Measurements from ENCODE around the gene ATG16L1. TPM values are rescaled to one million over a fixed set of nuclear protein-coding genes. Genes with fewer than 3 reads are reported as not detected.

Gene ATG16L1
- total RNA-seq, 2 donors from 2014 or later = 58.3 to 67.7 TPM

DNA sequence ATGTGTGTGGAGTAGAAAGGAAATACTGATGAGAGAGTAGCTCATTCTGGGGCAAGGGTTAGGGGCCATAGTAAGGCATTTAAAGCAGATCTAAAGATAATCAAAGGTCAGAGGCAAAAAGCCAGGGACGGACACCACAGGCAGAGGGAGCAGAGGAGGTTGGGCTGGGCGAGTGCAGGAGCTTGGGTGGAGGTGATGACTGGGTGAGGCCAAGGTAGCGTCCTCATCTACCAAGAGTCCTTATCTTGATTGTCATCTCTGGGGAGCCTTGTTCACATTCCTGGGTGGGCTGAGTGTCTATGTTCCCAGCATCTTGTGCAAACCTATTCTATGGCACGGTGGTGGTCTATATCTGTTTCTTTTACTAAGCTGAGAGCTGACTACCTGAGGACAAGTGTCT is 30.1 kb downstream of the ATG16L1 start:
- Histone ChIP-seq H3K36me3 (peaks cover 0 to 13% of the 10 kb centered on the region in 2 donors), H3K27me3 (replicated peaks; ENCODE audit: insufficient read depth) (no peaks in the 10 kb centered on the region), H3K4me1 (replicated peaks) (no peaks in the 10 kb centered on the region), H3K4me3 (no peak overlapping the region), H3K27ac (peak overlapping the region; percentile 63 to 74), H3K9me3 (no peaks in the 10 kb centered on the region)
- DNase-seq (ENCODE audit: low spot score) = no peak
- WGBS = 88% methylated on average over 4 of the region's 4 CpGs
- intact Hi-C loops (cut with DNase I) = no loop called here
- TF ChIP-seq, protein P1, sequence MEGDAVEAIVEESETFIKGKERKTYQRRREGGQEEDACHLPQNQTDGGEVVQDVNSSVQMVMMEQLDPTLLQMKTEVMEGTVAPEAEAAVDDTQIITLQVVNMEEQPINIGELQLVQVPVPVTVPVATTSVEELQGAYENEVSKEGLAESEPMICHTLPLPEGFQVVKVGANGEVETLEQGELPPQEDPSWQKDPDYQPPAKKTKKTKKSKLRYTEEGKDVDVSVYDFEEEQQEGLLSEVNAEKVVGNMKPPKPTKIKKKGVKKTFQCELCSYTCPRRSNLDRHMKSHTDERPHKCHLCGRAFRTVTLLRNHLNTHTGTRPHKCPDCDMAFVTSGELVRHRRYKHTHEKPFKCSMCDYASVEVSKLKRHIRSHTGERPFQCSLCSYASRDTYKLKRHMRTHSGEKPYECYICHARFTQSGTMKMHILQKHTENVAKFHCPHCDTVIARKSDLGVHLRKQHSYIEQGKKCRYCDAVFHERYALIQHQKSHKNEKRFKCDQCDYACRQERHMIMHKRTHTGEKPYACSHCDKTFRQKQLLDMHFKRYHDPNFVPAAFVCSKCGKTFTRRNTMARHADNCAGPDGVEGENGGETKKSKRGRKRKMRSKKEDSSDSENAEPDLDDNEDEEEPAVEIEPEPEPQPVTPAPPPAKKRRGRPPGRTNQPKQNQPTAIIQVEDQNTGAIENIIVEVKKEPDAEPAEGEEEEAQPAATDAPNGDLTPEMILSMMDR (IDR thresholded peaks at IDR 0.05) = no peak
- TF ChIP-seq POLR2A (IDR thresholded peaks at IDR 0.05) = no peak
- TF ChIP-seq POLR2AphosphoS5 (IDR thresholded peaks at IDR 0.05) = no peak

DNA sequence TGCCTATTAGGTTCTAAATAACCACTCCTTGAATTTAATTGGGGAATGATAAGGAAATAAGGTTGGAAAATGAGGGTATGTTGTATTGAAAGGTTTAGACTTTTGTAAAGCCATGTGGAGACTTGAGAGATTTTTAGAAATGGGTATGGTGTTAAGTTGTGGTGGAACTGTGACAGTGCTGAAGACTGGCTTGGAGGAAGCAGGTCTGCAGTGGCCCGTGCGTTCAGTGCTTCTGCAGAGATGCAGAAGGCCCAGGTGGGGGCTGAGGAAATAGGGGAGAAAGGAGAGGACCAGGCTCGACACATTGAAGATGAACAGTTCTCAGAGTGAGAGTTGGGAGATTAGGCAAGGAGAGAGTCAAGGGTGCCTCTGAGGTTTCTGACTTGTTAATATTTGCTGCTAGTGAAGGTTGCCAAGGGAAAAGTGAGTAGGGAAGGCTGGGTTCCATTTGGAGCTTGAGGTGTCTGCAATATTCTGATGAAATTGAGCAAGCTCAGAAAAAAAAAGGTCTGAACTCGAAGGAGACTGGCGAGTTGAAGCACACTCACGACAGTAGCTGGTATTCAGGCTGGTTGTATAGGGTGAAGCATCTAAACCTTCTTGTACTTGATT is 30.6 kb downstream of the ATG16L1 start:
- Histone ChIP-seq H3K36me3 (peaks cover 0 to 13% of the 10 kb centered on the region in 2 donors), H3K27me3 (replicated peaks; ENCODE audit: insufficient read depth) (no peaks in the 10 kb centered on the region), H3K27ac (peak overlapping the region; percentile 63 to 74), H3K4me1 (replicated peaks) (no peaks in the 10 kb centered on the region), H3K4me3 (no peak overlapping the region), H3K9me3 (no peaks in the 10 kb centered on the region)
- intact Hi-C loops (cut with DNase I) = no loop called here
- 87% methylated on average over 6 of the region's 6 CpGs for WGBS
- TF ChIP-seq POLR2A (IDR thresholded peaks at IDR 0.05) = no peak
- TF ChIP-seq, protein P1 (IDR thresholded peaks at IDR 0.05) = no peak
- TF ChIP-seq POLR2AphosphoS5 (IDR thresholded peaks at IDR 0.05) = no peak
- no peak for DNase-seq (ENCODE audit: low spot score)

DNA sequence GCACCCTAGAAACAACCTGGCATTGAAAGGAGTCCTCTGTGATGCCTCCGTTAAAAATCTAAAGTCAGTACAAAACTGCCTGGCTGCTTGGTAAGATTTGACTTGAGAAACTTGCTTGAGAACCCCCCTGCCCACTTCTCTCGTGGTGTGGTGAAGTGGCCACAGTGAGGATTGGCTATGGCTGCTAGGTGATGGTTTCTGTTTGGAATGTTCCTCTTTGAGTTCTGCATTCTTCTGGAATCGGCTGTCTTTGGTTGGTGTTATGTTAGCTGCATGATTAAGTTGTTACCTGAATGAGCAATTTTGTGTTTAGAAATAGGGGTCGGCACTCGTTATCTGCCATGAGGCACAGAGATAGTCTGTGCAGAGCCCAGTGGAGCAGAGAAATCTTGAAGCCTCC is 34.4 kb downstream of the ATG16L1 start:
- no peak for DNase-seq (ENCODE audit: low spot score)
- Histone ChIP-seq H3K4me1 (replicated peaks) (peaks cover 4% of the 10 kb centered on the region), H3K27ac (peak overlapping the region; percentile 85 to 89), H3K9me3 (no peaks in the 10 kb centered on the region), H3K4me3 (no peak overlapping the region), H3K36me3 (peaks cover 0 to 15% of the 10 kb centered on the region in 2 donors), H3K27me3 (replicated peaks; ENCODE audit: insufficient read depth) (no peaks in the 10 kb centered on the region)
- no peak for TF ChIP-seq POLR2A (IDR thresholded peaks at IDR 0.05)
- TF ChIP-seq, protein P1 (IDR thresholded peaks at IDR 0.05) = no peak
- no peak for TF ChIP-seq POLR2AphosphoS5 (IDR thresholded peaks at IDR 0.05)
- 83% methylated on average over 5 of the region's 5 CpGs for WGBS
- intact Hi-C loops (cut with DNase I) = no loop called here

DNA sequence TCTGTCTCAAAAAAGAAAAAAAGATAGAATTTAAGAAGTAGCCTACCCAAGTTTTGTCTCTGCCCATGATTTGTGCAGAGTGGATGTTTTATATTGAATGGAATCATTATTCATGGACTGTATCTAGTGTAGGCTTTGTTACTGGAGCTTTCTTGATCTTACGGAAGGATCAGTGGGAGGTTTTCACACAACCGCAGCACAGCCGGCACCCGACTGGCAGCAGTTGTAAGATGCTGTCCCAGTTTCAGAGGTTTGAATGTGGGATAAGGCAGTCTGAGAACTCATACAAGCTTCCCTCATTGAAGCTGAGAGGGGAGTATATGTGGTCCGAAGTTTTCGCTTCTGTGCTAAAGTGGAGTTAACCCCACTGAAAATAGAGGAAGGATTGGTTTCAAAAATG is 36.4 kb downstream of the ATG16L1 start:
- H3K4me1 ChIP-seq (replicated peaks) = peaks cover 8% of the 10 kb centered on the region
- no peak for TF ChIP-seq POLR2AphosphoS5 (IDR thresholded peaks at IDR 0.05)
- no peak for TF ChIP-seq POLR2A (IDR thresholded peaks at IDR 0.05)
- TF ChIP-seq, protein P1 (IDR thresholded peaks at IDR 0.05) = no peak
- H3K27me3 ChIP-seq (replicated peaks; ENCODE audit: insufficient read depth) = no peaks in the 10 kb centered on the region
- H3K4me3 ChIP-seq = no peak overlapping the region
- intact Hi-C loops (cut with DNase I) = no loop called here
- no peak for DNase-seq (ENCODE audit: low spot score)
- peak overlapping the region; percentile 85 to 89 for H3K27ac ChIP-seq
- no peaks in the 10 kb centered on the region for H3K9me3 ChIP-seq
- peaks cover 0 to 20% of the 10 kb centered on the region in 2 donors for H3K36me3 ChIP-seq
- WGBS = 96% methylated on average over 6 of the region's 6 CpGs

DNA sequence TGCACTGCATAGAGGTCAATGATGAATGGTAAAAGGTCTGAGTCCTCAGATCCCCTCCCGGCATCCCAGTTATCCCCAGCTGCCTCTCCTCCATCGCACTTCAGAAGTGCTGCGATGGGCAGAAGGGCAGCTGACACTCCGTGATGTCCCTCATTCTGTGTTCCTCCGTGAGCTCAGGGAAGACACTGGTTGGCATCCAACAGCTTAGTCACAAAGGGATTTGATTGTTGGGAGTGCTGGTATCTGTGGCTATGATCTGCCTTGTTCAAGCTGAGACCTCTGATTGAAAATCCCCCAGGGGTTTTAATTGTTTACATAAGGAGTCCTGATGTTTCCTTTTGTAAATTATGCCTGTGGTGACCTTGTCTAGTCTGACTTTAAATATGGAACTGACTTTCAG is 37.2 kb downstream of the ATG16L1 start:
- DNase-seq (ENCODE audit: low spot score) = peak; percentile 19
- Histone ChIP-seq H3K36me3 (peaks cover 0 to 21% of the 10 kb centered on the region in 2 donors), H3K27me3 (replicated peaks; ENCODE audit: insufficient read depth) (no peaks in the 10 kb centered on the region), H3K9me3 (no peaks in the 10 kb centered on the region), H3K4me3 (no peak overlapping the region), H3K4me1 (replicated peaks) (peaks cover 8% of the 10 kb centered on the region), H3K27ac (peak overlapping the region; percentile 85 to 89)
- TF ChIP-seq POLR2AphosphoS5 (IDR thresholded peaks at IDR 0.05) = no peak
- 44% methylated on average over 5 of the region's 5 CpGs for WGBS
- intact Hi-C loops (cut with DNase I) = no loop called here

Measured in prostate gland (tissue), 2 donors.